ENCODE measurements around the gene PPM1H. TPM values are rescaled to one million over a fixed set of nuclear protein-coding genes. Genes with fewer than 3 reads are reported as not detected.

Gene PPM1H
- total RNA-seq, 4 donors from 2014 or later = 0.09 to 7.6 (median 0.76) TPM; not detected in 1

GRCh38 chr12:62728741-62729140 lies 206.2 kb downstream of the PPM1H start:
- no peak for DNase-seq
- peaks cover 15 to 78% (median 48%) of the 10 kb centered on the region in 3 donors for H3K4me1 ChIP-seq

GRCh38 chr12:62726471-62726980 lies 208.4 kb downstream of the PPM1H start:
- intact Hi-C loops (cut with DNase I) = no loop called here
- WGBS, 2 donors = 93 to 99% methylated on average over 6 of the region's 6 CpGs

More at GRCh38 chr12:62728741-62729140, 206.2 kb downstream of the PPM1H start:
- no peak overlapping the region for H3K4me3 ChIP-seq
- WGBS, 2 donors = 58 to 67% methylated on average over 2 of the region's 2 CpGs
- H3K36me3 ChIP-seq = no peaks in the 10 kb centered on the region
- intact Hi-C loops (cut with DNase I) = no loop called here
- H3K27me3 ChIP-seq = no peaks in the 10 kb centered on the region
- TF ChIP-seq POLR2A (IDR thresholded peaks at IDR 0.05) = no peak
- TF ChIP-seq CTCF (IDR thresholded peaks at IDR 0.05) = no peak
- H3K27ac ChIP-seq = peak overlapping the region in 2 of 4 donors; percentile 8 to 69
- H3K9me3 ChIP-seq = no peaks in the 10 kb centered on the region

GRCh38 chr12:62725781-62726180 lies 209.2 kb downstream of the PPM1H start:
- Histone ChIP-seq H3K36me3 (no peaks in the 10 kb centered on the region), H3K4me1 (peaks cover 6 to 51% (median 28%) of the 10 kb centered on the region in 3 donors), H3K4me3 (no peak overlapping the region), H3K27ac (peak overlapping the region in 2 of 4 donors; percentile 60 to 77), H3K27me3 (no peaks in the 10 kb centered on the region), H3K9me3 (no peaks in the 10 kb centered on the region)
- intact Hi-C loops (cut with DNase I) = no loop called here
- no peak for DNase-seq
- no peak for TF ChIP-seq CTCF (IDR thresholded peaks at IDR 0.05)
- TF ChIP-seq POLR2A (IDR thresholded peaks at IDR 0.05) = no peak
- 42 to 76% methylated on average over 1 of the region's 1 CpG for WGBS, 2 donors

More at GRCh38 chr12:62726471-62726980, 208.4 kb downstream of the PPM1H start:
- Histone ChIP-seq H3K36me3 (no peaks in the 10 kb centered on the region), H3K4me1 (peaks cover 6 to 59% (median 32%) of the 10 kb centered on the region in 3 donors), H3K4me3 (no peak overlapping the region), H3K27me3 (no peaks in the 10 kb centered on the region), H3K27ac (no peak overlapping the region), H3K9me3 (no peaks in the 10 kb centered on the region)
- no peak for TF ChIP-seq CTCF (IDR thresholded peaks at IDR 0.05)
- no peak for TF ChIP-seq POLR2A (IDR thresholded peaks at IDR 0.05)
- no peak for DNase-seq

DNA sequence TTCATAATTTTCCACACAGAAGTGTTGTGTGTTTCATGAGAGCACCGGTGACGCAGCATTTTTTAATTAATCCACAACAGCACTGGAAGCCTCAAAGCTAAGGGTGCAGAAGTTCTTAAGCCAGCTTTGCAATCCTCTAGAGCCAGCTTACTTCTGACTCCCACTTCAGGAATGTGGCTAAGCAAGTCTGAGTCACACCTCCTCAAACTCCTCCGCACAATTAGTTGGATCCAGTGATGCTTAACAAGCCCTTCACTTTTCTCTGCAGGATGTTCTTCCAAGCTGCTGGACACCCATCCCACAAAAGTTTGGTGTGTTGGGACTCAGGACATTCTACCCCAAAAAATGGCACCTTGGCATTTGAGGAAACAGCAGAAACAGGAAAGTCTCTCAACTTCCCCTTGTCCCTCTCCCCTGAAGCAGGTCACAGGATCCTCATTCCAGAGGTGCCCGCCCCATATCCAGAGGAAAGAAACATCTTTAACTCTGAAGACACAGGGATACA lies 210.0 kb downstream of the PPM1H start:
- WGBS, 2 donors = 25 to 42% methylated on average over 4 of the region's 4 CpGs
- H3K27ac ChIP-seq = peak overlapping the region in 3 of 4 donors; percentile 66 to 77 (median 76)
- peaks cover 6 to 43% (median 25%) of the 10 kb centered on the region in 3 donors for H3K4me1 ChIP-seq
- H3K9me3 ChIP-seq = no peaks in the 10 kb centered on the region
- no peak for DNase-seq
- no peaks in the 10 kb centered on the region for H3K27me3 ChIP-seq
- H3K36me3 ChIP-seq = no peaks in the 10 kb centered on the region
- H3K4me3 ChIP-seq = no peak overlapping the region
- TF ChIP-seq CTCF (IDR thresholded peaks at IDR 0.05) (no peak), POLR2A (IDR thresholded peaks at IDR 0.05) (no peak)
- intact Hi-C loops (cut with DNase I) = no loop called here

- H3K27me3 ChIP-seq = no peaks in the 10 kb centered on the region
- peaks cover 6 to 36% (median 22%) of the 10 kb centered on the region in 3 donors for H3K4me1 ChIP-seq
- no peaks in the 10 kb centered on the region for H3K9me3 ChIP-seq
- 64 to 81% methylated on average over 3 of the region's 3 CpGs for WGBS, 2 donors
- intact Hi-C loops (cut with DNase I) = no loop called here
- H3K36me3 ChIP-seq = no peaks in the 10 kb centered on the region
- DNase-seq = no peak
- H3K4me3 ChIP-seq = no peak overlapping the region
- H3K27ac ChIP-seq = peak overlapping the region; percentile 48 to 77 (median 74)
- TF ChIP-seq POLR2A (IDR thresholded peaks at IDR 0.05) (no peak), CTCF (IDR thresholded peaks at IDR 0.05) (no peak)
Observed at GRCh38 chr12:62724285-62724684, 210.7 kb downstream of the PPM1H start.
